Naive thymus-derived CD4-positive, alpha-beta T cell (primary cell): ENCODE results near the gene NUP43. TPM values are rescaled to one million over a fixed set of nuclear protein-coding genes. Genes with fewer than 3 reads are reported as not detected.

Source experiments
- ATAC-seq: fragments of 150-1000 bp; cut with Tn5 transposase; 2 replicates; pipeline ENCODE4 v1.10.0; 2021; ENCODE audit warnings: mild to moderate bottlenecking, moderate library complexity
- CTCF ChIA-PET: fragments of 350-600 bp; sonication (Branson Sonifier 250); formaldehyde crosslinking; loops from one replicate; lab custom pipeline; 2021; ENCODE audit warnings: antibody characterized with exemption; lab: Charles Lee
- POLR2A ChIA-PET: fragments of 350-600 bp; sonication (Branson Sonifier 250); formaldehyde crosslinking; loops from one replicate; lab custom pipeline; 2021; ENCODE audit warnings: antibody characterized with exemption, inconsistent platforms; lab: Charles Lee
- DNase-seq, 9 donors: peaks; one replicate each; pipeline versions ENCODE4 v3.0.0 to v3.0.0-alpha.2; 2020 to 2022; ENCODE audit warnings: mixed read lengths in 1 of 9
- H3K27ac ChIP-seq: one replicate; pipeline ENCODE4 v1.7.0; 2013; ENCODE audit warnings: mild to moderate bottlenecking, low read depth, low read length, moderate library complexity
- H3K27me3 ChIP-seq, 2 donors: one replicate each; pipeline ENCODE4 v1.7.0; 2013; ENCODE audit warnings: low read length in 2 of 2, mild to moderate bottlenecking in 2 of 2, moderate library complexity in 2 of 2; ENCODE audit not compliant: control insufficient read depth in 2 of 2, insufficient read depth in 2 of 2
- H3K36me3 ChIP-seq, 3 experiments: 1 replicate in 2 of 3; 2 replicates in 1 of 3; pipeline ENCODE4 v1.7.0; 2013; ENCODE audit warnings: low read length in 3 of 3, mild to moderate bottlenecking in 3 of 3, moderate library complexity in 1 of 3; ENCODE audit not compliant: insufficient read depth in 3 of 3, control insufficient read depth in 2 of 3
- H3K4me1 ChIP-seq, 2 donors: one replicate each; pipeline ENCODE4 v1.7.0; 2013; ENCODE audit warnings: low read length in 2 of 2, mild to moderate bottlenecking in 2 of 2, moderate library complexity in 1 of 2; ENCODE audit not compliant: control insufficient read depth in 2 of 2, insufficient read depth in 2 of 2
- H3K4me3 ChIP-seq: 2 replicates; pipeline ENCODE4 v1.7.0; 2013; ENCODE audit warnings: mild to moderate bottlenecking, low read length
- H3K9me3 ChIP-seq, 3 experiments: 1 replicate in 2 of 3; 2 replicates in 1 of 3; pipeline ENCODE4 v1.7.0; 2013; ENCODE audit warnings: low read length in 3 of 3; ENCODE audit not compliant: control insufficient read depth in 2 of 3
- H3K27ac Mint-ChIP-seq, 9 donors: one replicate each; pipeline ENCODE4 v1.8.0; 2020 to 2022; ENCODE audit warnings: mixed read lengths in 9 of 9, mild to moderate bottlenecking in 8 of 9, moderate library complexity in 5 of 9, inconsistent platforms in 2 of 9
- H3K27me3 Mint-ChIP-seq, 5 donors: one replicate each; pipeline ENCODE4 v1.8.0; 2021 to 2022; ENCODE audit warnings: mixed read lengths in 5 of 5, mild to moderate bottlenecking in 1 of 5
- H3K36me3 Mint-ChIP-seq, 5 donors: one replicate each; pipeline ENCODE4 v1.8.0; 2020 to 2022; ENCODE audit warnings: mixed read lengths in 5 of 5, mild to moderate bottlenecking in 3 of 5, inconsistent platforms in 1 of 5
- H3K4me1 Mint-ChIP-seq, 7 donors: one replicate each; pipeline ENCODE4 v1.8.0; 2020 to 2022; ENCODE audit warnings: mixed read lengths in 7 of 7, mild to moderate bottlenecking in 3 of 7, inconsistent platforms in 1 of 7
- H3K4me3 Mint-ChIP-seq, 10 donors: one replicate each; pipeline ENCODE4 v1.8.0; 2020 to 2022; ENCODE audit warnings: mild to moderate bottlenecking in 10 of 10, mixed read lengths in 10 of 10, moderate library complexity in 6 of 10, inconsistent platforms in 2 of 10
- H3K9me3 Mint-ChIP-seq, 11 donors: one replicate each; pipeline ENCODE4 v1.8.0; 2020 to 2022; ENCODE audit warnings: mixed read lengths in 11 of 11, mild to moderate bottlenecking in 4 of 11, inconsistent platforms in 1 of 11, moderate library complexity in 1 of 11
- intact Hi-C, 2 donors: fragments of 100-400 bp; cut with micrococcal nuclease; formaldehyde crosslinking; loops; one replicate each; pipeline ENCODE4 v1.15.1; 2023
- polyA plus RNA-seq, 2 donors: library from polyadenylated mRNA; unstranded; fragments of 300-500 nt; fragmentation: Illumina TruSeq; gene quantifications; one replicate each; pipeline ENCODE4 v1.2.3, GENCODE V29; 2021
- total RNA-seq, 6 experiments: library from RNA in 5 of 6; stranded (reverse) in 5 of 6; gene quantifications; 1 replicate in 5 of 6; 2 replicates in 1 of 6; pipeline ENCODE4 v1.2.3 and lab custom pipeline; 2021 to 2026

Gene NUP43
- total and polyA plus RNA-seq, 7 experiments from 2014 or later = 5.1 to 70.7 (median 20.5) TPM

DNA sequence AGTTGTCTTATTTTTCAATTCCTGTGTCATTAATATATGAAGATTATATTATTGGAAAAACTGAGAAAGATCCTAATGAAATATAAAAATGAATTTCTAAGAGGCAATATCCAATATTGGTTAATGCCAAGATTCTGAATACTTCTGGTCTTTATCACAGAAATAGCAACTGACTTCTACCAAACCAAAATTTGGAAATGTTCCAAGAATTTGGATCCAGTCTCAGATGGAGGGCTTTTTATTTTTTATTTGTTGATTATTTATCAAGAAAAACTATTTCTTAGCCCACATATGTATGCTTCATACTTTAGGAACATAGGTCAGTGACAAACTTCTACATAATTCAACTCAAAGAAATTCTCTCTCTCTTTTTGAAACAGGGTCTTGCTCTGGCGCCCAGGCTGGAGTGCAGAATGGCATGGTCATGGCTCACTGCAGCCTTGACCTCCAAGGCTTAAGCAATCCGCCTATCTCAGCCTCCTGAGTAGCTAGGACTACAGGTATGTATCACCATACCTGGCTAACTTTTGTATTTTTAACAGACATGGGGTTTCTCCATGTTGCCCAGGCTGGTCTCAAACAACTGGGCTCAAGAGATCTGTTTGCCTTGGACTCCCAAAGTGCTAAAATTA, 13.1 kb downstream of the NUP43 start:
- peaks cover 11 to 74% (median 18%) of the 10 kb centered on the region in 3 experiments for H3K36me3 ChIP-seq
- no peak for ATAC-seq
- intact Hi-C loops = no loop called here
- DNase-seq = no peak
- H3K27ac ChIP-seq = no peak overlapping the region
- ChIA-PET POLR2A (no interaction called here), CTCF (no interaction called here)
- Mint-ChIP-seq H3K36me3 (peaks cover 0 to 19% (median 16%) of the 10 kb centered on the region in 5 donors), H3K27ac (no peak overlapping the region), H3K9me3 (no peaks in the 10 kb centered on the region), H3K4me3 (no peak overlapping the region), H3K4me1 (peaks cover 8 to 16% (median 15%) of the 10 kb centered on the region in 7 donors), H3K27me3 (no peaks in the 10 kb centered on the region)
- H3K4me3 ChIP-seq = no peak overlapping the region
- H3K4me1 ChIP-seq = peaks cover 3 to 11% of the 10 kb centered on the region in 2 donors
- no peaks in the 10 kb centered on the region for H3K9me3 ChIP-seq
- H3K27me3 ChIP-seq = no peaks in the 10 kb centered on the region

DNA sequence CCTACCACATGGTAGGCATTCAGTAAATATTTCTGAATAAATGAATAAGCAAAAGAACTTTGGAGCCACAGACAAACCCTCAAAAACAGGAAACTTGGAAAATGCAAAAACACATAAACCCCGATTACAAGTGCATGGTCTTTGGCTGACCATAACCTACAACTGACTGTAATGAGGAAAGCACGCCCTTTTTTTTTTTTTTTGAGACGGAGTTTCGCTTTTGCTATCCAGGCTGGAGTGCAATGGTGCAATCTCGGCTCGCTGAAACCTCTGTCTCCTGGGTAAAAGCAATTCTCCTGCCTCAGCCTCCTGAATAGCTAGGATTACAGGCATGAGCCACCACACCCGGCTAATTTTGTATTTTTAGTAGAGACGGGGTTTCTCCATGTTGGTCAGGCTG, 16.5 kb downstream of the NUP43 start:
- Mint-ChIP-seq H3K4me1 (peaks cover 14 to 30% (median 22%) of the 10 kb centered on the region in 7 donors), H3K36me3 (peaks cover 0 to 20% (median 15%) of the 10 kb centered on the region in 5 donors), H3K27ac (peak overlapping the region in 3 of 9 donors; percentile 6 to 83 (median 20)), H3K9me3 (no peaks in the 10 kb centered on the region), H3K4me3 (no peak overlapping the region), H3K27me3 (no peaks in the 10 kb centered on the region)
- Histone ChIP-seq H3K27ac (peak overlapping the region; percentile 24), H3K9me3 (no peaks in the 10 kb centered on the region), H3K4me3 (no peak overlapping the region), H3K4me1 (peaks cover 3 to 17% of the 10 kb centered on the region in 2 donors), H3K36me3 (peaks cover 3 to 59% (median 9%) of the 10 kb centered on the region in 3 experiments), H3K27me3 (no peaks in the 10 kb centered on the region)
- CTCF ChIA-PET = no interaction called here
- intact Hi-C loops = no loop called here
- POLR2A ChIA-PET = no interaction called here
- ATAC-seq = no peak
- DNase-seq = no peak

GRCh38 chr6:149728499-149729234, 17.7 kb downstream of the NUP43 start:
- intact Hi-C loops = no loop called here
- ATAC-seq = no peak

GRCh38 chr6:149727793-149728498, 18.4 kb downstream of the NUP43 start:
- Histone ChIP-seq H3K9me3 (no peaks in the 10 kb centered on the region), H3K36me3 (peaks cover 0 to 50% (median 9%) of the 10 kb centered on the region in 3 experiments), H3K4me1 (peaks cover 3 to 17% of the 10 kb centered on the region in 2 donors), H3K27me3 (no peaks in the 10 kb centered on the region), H3K27ac (peak overlapping the region; percentile 44), H3K4me3 (no peak overlapping the region)
- peak; percentile 67 for ATAC-seq
- intact Hi-C loops = no loop called here
- peaks cover 19 to 36% (median 26%) of the 10 kb centered on the region in 7 donors for H3K4me1 Mint-ChIP-seq
- POLR2A ChIA-PET = interaction anchor here (0.8 to 1.1 kb wide), 2 partner anchors 10 to 36 kb away, joined by 3 read pairs; partner anchors contain the start of gene LATS1
- peaks cover 0 to 19% (median 15%) of the 10 kb centered on the region in 5 donors for H3K36me3 Mint-ChIP-seq
- CTCF ChIA-PET = no interaction called here
- H3K4me3 Mint-ChIP-seq = peak overlapping the region; percentile 39 to 84 (median 76)
- no peaks in the 10 kb centered on the region for H3K9me3 Mint-ChIP-seq
- no peaks in the 10 kb centered on the region for H3K27me3 Mint-ChIP-seq
- DNase-seq = peak in 4 of 9 donors; percentile 21 to 40 (median 34)
- H3K27ac Mint-ChIP-seq = peak overlapping the region; percentile 79 to 94 (median 85)

More at GRCh38 chr6:149728499-149729234, 17.7 kb downstream of the NUP43 start:
- Histone ChIP-seq H3K36me3 (peaks cover 3 to 57% (median 9%) of the 10 kb centered on the region in 3 experiments), H3K27me3 (no peaks in the 10 kb centered on the region), H3K4me3 (no peak overlapping the region), H3K9me3 (no peaks in the 10 kb centered on the region), H3K4me1 (peaks cover 3 to 17% of the 10 kb centered on the region in 2 donors), H3K27ac (peak overlapping the region; percentile 44)
- no peaks in the 10 kb centered on the region for H3K9me3 Mint-ChIP-seq
- no peak for DNase-seq
- peaks cover 0 to 22% (median 15%) of the 10 kb centered on the region in 5 donors for H3K36me3 Mint-ChIP-seq
- ChIA-PET CTCF (no interaction called here), POLR2A (interaction anchor here (0.8 kb wide), 1 partner anchor 35 kb away, joined by 3 read pairs; no protein-coding TSS in a partner anchor)
- H3K4me1 Mint-ChIP-seq = peaks cover 19 to 35% (median 26%) of the 10 kb centered on the region in 7 donors
- peak overlapping the region; percentile 79 to 94 (median 85) for H3K27ac Mint-ChIP-seq
- peak overlapping the region; percentile 39 to 84 (median 76) for H3K4me3 Mint-ChIP-seq
- no peaks in the 10 kb centered on the region for H3K27me3 Mint-ChIP-seq

DNA sequence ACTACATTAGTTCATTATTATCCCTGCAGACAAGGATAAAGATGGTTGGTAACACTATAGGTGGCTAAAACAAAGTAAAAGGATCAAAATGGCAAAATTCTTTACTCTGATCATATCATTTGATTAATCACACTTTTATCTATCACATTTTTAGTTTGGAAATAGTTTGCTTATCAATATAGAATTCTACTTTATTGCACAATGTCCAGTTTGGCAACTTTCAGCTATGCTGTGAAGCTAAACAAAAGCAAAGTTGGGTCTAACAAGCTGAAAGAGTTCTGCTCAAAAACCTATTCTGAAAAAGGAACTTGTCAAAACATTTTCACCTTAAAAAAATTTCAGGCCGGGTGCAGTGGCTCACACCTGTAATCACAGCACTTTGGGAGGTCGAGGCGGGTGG, 20.5 kb downstream of the NUP43 start:
- H3K4me3 Mint-ChIP-seq = no peak overlapping the region
- ChIA-PET CTCF (interaction anchor here (1.0 kb wide), 1 partner anchor 9 kb away, joined by 3 read pairs; no protein-coding TSS in a partner anchor), POLR2A (no interaction called here)
- peaks cover 19 to 36% (median 26%) of the 10 kb centered on the region in 7 donors for H3K4me1 Mint-ChIP-seq
- Histone ChIP-seq H3K36me3 (peaks cover 0 to 38% (median 9%) of the 10 kb centered on the region in 3 experiments), H3K9me3 (no peaks in the 10 kb centered on the region), H3K4me3 (no peak overlapping the region), H3K27ac (no peak overlapping the region), H3K4me1 (peaks cover 3 to 17% of the 10 kb centered on the region in 2 donors), H3K27me3 (no peaks in the 10 kb centered on the region)
- peaks cover 0 to 19% (median 11%) of the 10 kb centered on the region in 5 donors for H3K36me3 Mint-ChIP-seq
- intact Hi-C loops = no loop called here
- no peaks in the 10 kb centered on the region for H3K27me3 Mint-ChIP-seq
- DNase-seq (no peak), ATAC-seq (no peak)
- H3K27ac Mint-ChIP-seq = no peak overlapping the region
- H3K9me3 Mint-ChIP-seq = no peaks in the 10 kb centered on the region
